ENCODE results near the gene GRHL3. TPM values are rescaled to one million over a fixed set of nuclear protein-coding genes. Genes with fewer than 3 reads are reported as not detected.
A peak's percentile ranks its signal among the peaks of the same experiment; 100 is the strongest.
"Not testable (repeated sequence)": the region's sequence is repeated elsewhere in the genome, so short reads cannot be mapped to it uniquely, and the experiment has no call there.

The GRHL3 gene
- not detected for total RNA-seq

- 17% methylated on average over 3 to 21 of the region's 21 CpGs for WGBS, 2 donors (ENCODE audit: low coverage in 1 of 2)
- Histone ChIP-seq H3K4me3 (peak within 1 kb of the TSS in 2 of 4 donors; percentile 3 to 22), H3K27me3 (peaks cover 40% of the 10 kb centered on the region), H3K27ac (no peak within 1 kb of the TSS), H3K4me1 (peaks cover 5 to 33% (median 28%) of the 10 kb centered on the region in 4 donors), H3K36me3 (no peaks in the 10 kb centered on the region), H3K9me3 (no peaks in the 10 kb centered on the region)
- in situ Hi-C loops (cut with MboI; ENCODE audit: low pct_ligation_motif_present in 1 of 4, low pct_unique_long_range_greater_than_20kb in 1 of 4, low sequenced_read_pairs in 3 of 4) (no loop called here), intact Hi-C loops (cut with DNase I; ENCODE audit: low total_unique reads) (no loop called here)
- TF ChIP-seq POLR2A (IDR thresholded peaks at IDR 0.05) (no peak), POLR2AphosphoS5 (IDR thresholded peaks at IDR 0.05) (no peak), CTCF (IDR thresholded peaks at IDR 0.05) (no peak), EP300 (IDR thresholded peaks at IDR 0.05; ENCODE audit: low read depth) (no peak)
- peak; percentile 44 for DNase-seq
Measured at GRCh38 chr1:24319312-24319863, at the start of gene GRHL3. Gene GRHL3, plus strand, starts transcription at chr1:24319357. Its CDS starts 195 bp downstream, at chr1:24319552.

DNA sequence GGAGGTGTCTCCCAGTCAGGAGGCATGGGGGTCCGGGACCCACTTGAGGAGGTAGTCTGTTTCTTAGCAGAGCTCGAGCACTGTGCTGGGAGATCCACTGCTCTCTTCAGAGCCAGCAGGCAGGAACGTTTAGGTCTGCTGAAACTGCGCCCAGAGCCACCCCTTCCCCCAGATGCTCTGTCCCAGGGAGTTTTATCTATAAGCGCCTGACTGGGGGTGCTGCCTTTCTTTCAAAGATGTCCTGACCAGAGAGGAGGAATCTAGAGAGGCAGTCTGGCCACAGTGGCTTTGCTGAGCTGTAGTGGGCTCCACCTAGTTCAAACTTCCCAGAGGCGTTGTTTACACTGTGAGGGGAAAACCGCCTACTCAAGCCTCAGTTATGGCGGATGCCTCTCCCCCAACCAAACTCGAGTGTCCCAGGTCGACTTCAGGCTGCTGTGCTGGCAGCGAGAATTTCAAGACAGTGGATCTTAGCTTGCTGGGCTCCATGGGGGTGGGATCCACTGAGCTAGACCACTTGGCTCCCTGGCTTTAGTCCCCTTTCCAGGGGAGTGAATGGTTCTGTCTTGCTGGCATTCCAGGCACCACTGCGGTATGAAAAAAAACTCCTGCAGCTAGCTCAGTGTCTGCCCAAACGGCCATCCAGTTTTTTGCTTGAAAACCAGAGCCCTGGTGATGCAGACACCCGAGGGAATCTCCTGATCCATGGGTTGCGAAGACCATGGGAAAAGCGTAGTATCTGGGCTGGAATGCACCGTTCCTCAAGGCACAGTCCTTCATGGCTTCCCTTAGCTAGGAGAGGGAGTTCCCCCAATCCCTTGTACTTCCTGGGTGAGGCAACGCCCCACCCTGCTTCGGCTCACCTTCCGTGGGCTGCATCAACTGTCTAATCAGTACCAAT is 44.7 kb upstream of the GRHL3 start:
- H3K4me3 ChIP-seq; in situ Hi-C loops (cut with MboI; ENCODE audit: low pct_ligation_motif_present in 1 of 4, low pct_unique_long_range_greater_than_20kb in 1 of 4, low sequenced_read_pairs in 3 of 4); intact Hi-C loops (cut with DNase I; ENCODE audit: low total_unique reads); H3K4me1 ChIP-seq; DNase-seq; H3K36me3 ChIP-seq; H3K9me3 ChIP-seq; H3K27ac ChIP-seq: not testable (repeated sequence)
- H3K27me3 ChIP-seq: peaks cover 26% of the 10 kb centered on the region
- 81% methylated on average over 20 of the region's 20 CpGs; no CpG with 5 or more reads in 1 of the 2 donors for WGBS, 2 donors (ENCODE audit: low coverage in 1 of 2)

- Histone ChIP-seq H3K9me3 (no peaks in the 10 kb centered on the region), H3K36me3 (no peaks in the 10 kb centered on the region), H3K4me3 (no peak overlapping the region), H3K27ac (no peak overlapping the region), H3K27me3 (peaks cover 26% of the 10 kb centered on the region), H3K4me1 (no peaks in the 10 kb centered on the region)
- in situ Hi-C loops (cut with MboI; ENCODE audit: low pct_ligation_motif_present in 1 of 4, low pct_unique_long_range_greater_than_20kb in 1 of 4, low sequenced_read_pairs in 3 of 4) (no loop called here), intact Hi-C loops (cut with DNase I; ENCODE audit: low total_unique reads) (no loop called here)
- no peak for DNase-seq
- TF ChIP-seq EP300 (IDR thresholded peaks at IDR 0.05; ENCODE audit: low read depth): no peak
- TF ChIP-seq POLR2AphosphoS5 (IDR thresholded peaks at IDR 0.05): no peak
- no peak for TF ChIP-seq CTCF (IDR thresholded peaks at IDR 0.05)
- TF ChIP-seq POLR2A (IDR thresholded peaks at IDR 0.05): no peak
- 79 to 83% methylated on average over 2 of the region's 2 CpGs for WGBS, 2 donors (ENCODE audit: low coverage in 1 of 2)
Measured at GRCh38 chr1:24275104-24275410, 44.1 kb upstream of the GRHL3 start.

DNA sequence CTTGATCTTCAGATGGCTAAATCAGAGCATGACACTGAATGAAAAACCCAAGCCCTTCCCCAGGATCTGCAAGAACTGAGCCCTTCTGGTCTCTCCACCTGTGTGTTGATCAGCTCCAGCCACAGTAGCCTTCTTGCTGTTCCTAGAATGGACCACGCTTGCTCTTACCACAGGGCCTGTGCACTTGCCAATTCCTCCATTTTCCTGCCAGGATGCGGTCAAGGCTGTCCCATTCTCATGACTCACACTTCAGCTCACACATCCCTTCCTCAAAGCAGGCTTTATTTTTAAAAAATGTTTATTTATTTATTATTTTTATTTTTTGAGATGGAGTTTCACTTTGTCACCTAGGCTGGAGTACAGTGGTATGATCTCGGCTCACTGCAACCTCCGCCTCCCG is 43.6 kb upstream of the GRHL3 start:
- WGBS, 2 donors (ENCODE audit: low coverage in 1 of 2): 94 to 98% methylated on average over 5 of the region's 5 CpGs
- in situ Hi-C loops (cut with MboI; ENCODE audit: low pct_ligation_motif_present in 1 of 4, low pct_unique_long_range_greater_than_20kb in 1 of 4, low sequenced_read_pairs in 3 of 4) (no loop called here), intact Hi-C loops (cut with DNase I; ENCODE audit: low total_unique reads) (no loop called here)
- no peaks in the 10 kb centered on the region for H3K36me3 ChIP-seq
- no peaks in the 10 kb centered on the region for H3K9me3 ChIP-seq
- H3K4me1 ChIP-seq: no peaks in the 10 kb centered on the region
- no peak for DNase-seq
- H3K27ac ChIP-seq: no peak overlapping the region
- H3K27me3 ChIP-seq: peaks cover 26% of the 10 kb centered on the region
- TF ChIP-seq POLR2AphosphoS5 (IDR thresholded peaks at IDR 0.05) (no peak), EP300 (IDR thresholded peaks at IDR 0.05; ENCODE audit: low read depth) (no peak), POLR2A (IDR thresholded peaks at IDR 0.05) (no peak), CTCF (IDR thresholded peaks at IDR 0.05) (no peak)
- H3K4me3 ChIP-seq: no peak overlapping the region

All from transverse colon (tissue), 4 donors.